Activated CD4-positive, alpha-beta memory T cell treated with anti-CD3 and anti-CD28 coated beads for 36 hours (primary cell): ENCODE data around the gene CDH5. TPM values are rescaled to one million over a fixed set of nuclear protein-coding genes. Genes with fewer than 3 reads are reported as not detected.

Experiments
- CTCF ChIA-PET: fragments of 350-600 bp; sonication (Branson Sonifier 250); formaldehyde crosslinking; loops from one replicate; lab custom pipeline; 2021; ENCODE audit warnings: antibody characterized with exemption, inconsistent platforms; lab: Charles Lee
- POLR2A ChIA-PET: fragments of 350-600 bp; sonication (Branson Sonifier 250); formaldehyde crosslinking; loops from one replicate; lab custom pipeline; 2021; ENCODE audit warnings: antibody characterized with exemption; lab: Charles Lee
- DNase-seq: peaks from one replicate; pipeline ENCODE4 v3.0.0-alpha.2; 2020
- H3K27ac Mint-ChIP-seq: one replicate; pipeline ENCODE4 v1.8.0; 2021; ENCODE audit warnings: mixed read lengths
- H3K27me3 Mint-ChIP-seq: one replicate; pipeline ENCODE4 v1.8.0; 2021; ENCODE audit warnings: mixed read lengths
- H3K36me3 Mint-ChIP-seq: one replicate; pipeline ENCODE4 v1.8.0; 2021; ENCODE audit warnings: mixed read lengths
- H3K4me1 Mint-ChIP-seq: one replicate; pipeline ENCODE4 v1.8.0; 2021; ENCODE audit warnings: low read depth, mixed read lengths
- H3K4me3 Mint-ChIP-seq: one replicate; pipeline ENCODE4 v1.8.0; 2021; ENCODE audit warnings: mild to moderate bottlenecking, mixed read lengths
- H3K9me3 Mint-ChIP-seq: one replicate; pipeline ENCODE4 v1.8.0; 2021; ENCODE audit warnings: mixed read lengths
- intact Hi-C: fragments of 100-400 bp; cut with micrococcal nuclease; formaldehyde crosslinking; loops from one replicate; pipeline ENCODE4 v1.15.1; 2023
- total RNA-seq, 2 experiments: library from RNA; stranded (reverse); gene quantifications; one replicate each; pipeline ENCODE4 v1.2.3, GENCODE V29; 2021

Gene CDH5
- total RNA-seq, 2 experiments from 2014 or later = not detected

DNA sequence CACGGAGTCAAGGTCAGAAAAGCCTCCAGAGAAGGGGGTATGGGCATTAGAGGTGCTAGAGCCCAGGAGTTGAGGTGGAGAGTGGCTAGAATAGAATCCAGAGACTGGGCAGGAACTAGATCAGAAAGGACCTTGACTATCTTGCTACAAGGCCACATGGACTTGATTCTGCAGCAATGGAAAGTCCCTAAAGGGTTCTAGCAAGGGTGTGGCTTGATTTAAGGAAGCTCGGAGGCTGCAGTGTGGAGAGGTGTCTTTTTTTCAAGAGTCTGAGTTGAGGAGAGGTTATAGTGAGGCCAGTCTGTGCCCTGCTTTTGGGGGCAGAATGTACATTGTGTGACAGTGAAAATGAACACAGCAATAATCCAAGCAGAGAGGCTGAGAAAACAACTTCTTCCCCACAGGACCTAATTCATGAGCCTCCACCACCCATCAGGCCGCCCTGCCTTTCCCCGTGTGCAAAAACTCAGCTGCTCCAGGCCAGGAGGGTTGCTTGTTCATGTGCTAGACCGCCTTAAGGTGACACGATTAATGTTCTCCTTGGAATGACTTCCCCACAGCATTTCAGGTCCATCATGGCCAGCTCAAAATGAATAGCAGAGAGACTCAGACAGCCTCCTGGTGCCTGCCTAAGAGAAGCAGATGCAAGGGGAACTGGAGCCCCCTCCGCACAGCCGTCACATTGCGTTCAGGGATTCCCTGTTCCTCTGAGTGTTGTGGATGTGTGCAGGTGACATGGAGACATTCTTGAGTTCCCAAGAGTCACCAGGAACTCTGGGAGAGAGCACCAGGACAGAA is 51.9 kb downstream of the CDH5 start:
- Mint-ChIP-seq H3K27me3 (no peaks in the 10 kb centered on the region), H3K36me3 (no peaks in the 10 kb centered on the region), H3K27ac (no peak overlapping the region), H3K9me3 (no peaks in the 10 kb centered on the region), H3K4me1 (peaks cover 9% of the 10 kb centered on the region), H3K4me3 (no peak overlapping the region)
- no peak for DNase-seq
- POLR2A ChIA-PET = no interaction called here
- CTCF ChIA-PET = interaction anchor here (1.4 kb wide), 1 partner anchor 12 kb away, joined by 7 read pairs; no protein-coding TSS in a partner anchor
- intact Hi-C loops = no loop called here

DNA sequence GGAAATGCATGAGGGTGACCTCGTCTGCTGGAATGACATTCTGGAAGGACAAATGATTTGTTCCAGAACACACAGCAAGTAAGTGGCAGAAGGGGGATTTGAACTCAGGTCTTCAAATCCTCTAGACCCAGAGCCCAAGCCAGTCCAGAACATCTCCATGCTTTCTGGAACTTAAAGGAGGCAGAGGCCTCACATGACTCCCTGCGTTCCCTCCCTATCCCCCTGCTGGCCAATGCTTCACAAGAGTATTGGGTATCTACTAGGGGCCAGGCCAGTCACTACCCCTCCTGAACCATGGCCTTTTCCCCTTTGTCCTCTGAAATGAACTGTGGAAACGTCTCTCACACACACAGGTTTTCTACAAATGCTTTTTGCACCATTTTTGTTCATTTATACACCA is 53.0 kb downstream of the CDH5 start:
- Mint-ChIP-seq H3K27ac (no peak overlapping the region), H3K9me3 (no peaks in the 10 kb centered on the region), H3K27me3 (no peaks in the 10 kb centered on the region), H3K36me3 (no peaks in the 10 kb centered on the region), H3K4me1 (peaks cover 9% of the 10 kb centered on the region), H3K4me3 (no peak overlapping the region)
- no peak for DNase-seq
- intact Hi-C loops = no loop called here
- POLR2A ChIA-PET = no interaction called here
- CTCF ChIA-PET = no interaction called here

DNA sequence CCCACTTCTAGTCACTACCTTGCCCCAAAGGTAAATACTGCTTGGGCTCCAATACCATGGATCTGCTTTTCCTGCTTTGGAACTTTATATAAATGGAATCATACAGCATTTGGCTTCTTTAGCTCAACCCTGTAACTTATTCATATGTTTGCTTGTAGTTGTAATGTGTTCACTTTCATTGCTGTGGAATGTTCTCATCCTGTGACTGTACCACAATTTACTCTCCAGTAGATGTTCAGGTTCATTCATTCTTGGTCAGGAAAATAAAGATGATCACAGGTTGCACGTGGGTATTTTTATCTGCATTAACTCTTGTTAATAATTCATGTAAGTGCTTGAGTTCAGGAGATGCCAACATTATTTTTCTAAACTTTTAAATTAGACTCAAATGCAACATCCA is 53.9 kb downstream of the CDH5 start:
- POLR2A ChIA-PET = no interaction called here
- no peak for DNase-seq
- no peak overlapping the region for H3K4me3 Mint-ChIP-seq
- H3K36me3 Mint-ChIP-seq = no peaks in the 10 kb centered on the region
- H3K9me3 Mint-ChIP-seq = no peaks in the 10 kb centered on the region
- H3K27me3 Mint-ChIP-seq = peaks cover 4% of the 10 kb centered on the region
- CTCF ChIA-PET = interaction anchor here (0.6 to 1.1 kb wide), 3 partner anchors 13 to 119 kb away, joined by 3 to 4 read pairs (median 4); no protein-coding TSS in a partner anchor
- peaks cover 9% of the 10 kb centered on the region for H3K4me1 Mint-ChIP-seq
- no peak overlapping the region for H3K27ac Mint-ChIP-seq
- intact Hi-C loops = no loop called here

DNA sequence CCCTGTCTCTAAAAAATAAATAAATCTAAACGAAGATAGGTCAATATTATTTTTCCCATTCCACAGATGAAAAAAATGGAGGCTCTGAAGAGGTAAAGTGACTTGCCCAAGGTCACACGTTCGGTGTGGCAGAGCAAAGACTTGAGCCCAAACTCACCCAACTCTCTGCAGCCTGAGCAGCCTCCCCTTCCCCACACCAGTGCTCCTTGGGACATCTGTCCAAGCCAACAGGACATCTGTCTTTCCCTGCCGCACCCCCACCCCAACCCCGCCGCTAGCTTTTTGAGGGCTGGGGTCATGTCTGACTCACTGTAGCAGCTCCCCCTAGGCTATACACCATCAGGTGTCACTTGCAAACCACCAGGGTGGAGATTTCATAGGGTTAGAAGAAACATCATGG is 55.4 kb downstream of the CDH5 start:
- no peak overlapping the region for H3K4me3 Mint-ChIP-seq
- ChIA-PET POLR2A (no interaction called here), CTCF (no interaction called here)
- no peaks in the 10 kb centered on the region for H3K9me3 Mint-ChIP-seq
- intact Hi-C loops = no loop called here
- no peak overlapping the region for H3K27ac Mint-ChIP-seq
- peaks cover 12% of the 10 kb centered on the region for H3K27me3 Mint-ChIP-seq
- H3K4me1 Mint-ChIP-seq = peaks cover 12% of the 10 kb centered on the region
- no peaks in the 10 kb centered on the region for H3K36me3 Mint-ChIP-seq
- no peak for DNase-seq

DNA sequence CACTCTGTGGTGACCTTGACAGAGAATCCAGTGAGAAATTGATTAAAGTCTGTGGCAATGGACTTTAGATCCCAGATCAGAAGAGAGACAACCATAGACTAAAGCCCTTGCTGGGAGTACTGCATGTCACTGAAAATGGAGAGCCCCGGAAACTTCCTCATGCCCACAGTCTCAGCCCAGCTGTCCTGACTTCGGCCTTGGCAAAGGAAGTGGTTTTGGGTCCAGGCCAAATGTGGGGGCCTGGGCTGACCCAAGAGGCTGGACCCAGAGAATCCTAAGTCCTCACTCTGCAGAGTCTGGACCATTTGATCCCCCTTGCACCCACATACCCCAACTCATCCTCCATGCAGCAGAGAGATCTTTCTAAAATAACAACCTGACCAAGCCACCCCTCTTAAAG is 55.9 kb downstream of the CDH5 start:
- H3K4me1 Mint-ChIP-seq = peaks cover 12% of the 10 kb centered on the region
- no peak overlapping the region for H3K27ac Mint-ChIP-seq
- H3K9me3 Mint-ChIP-seq = no peaks in the 10 kb centered on the region
- no peak for DNase-seq
- ChIA-PET CTCF (no interaction called here), POLR2A (no interaction called here)
- intact Hi-C loops = no loop called here
- no peak overlapping the region for H3K4me3 Mint-ChIP-seq
- peaks cover 12% of the 10 kb centered on the region for H3K27me3 Mint-ChIP-seq
- no peaks in the 10 kb centered on the region for H3K36me3 Mint-ChIP-seq

DNA sequence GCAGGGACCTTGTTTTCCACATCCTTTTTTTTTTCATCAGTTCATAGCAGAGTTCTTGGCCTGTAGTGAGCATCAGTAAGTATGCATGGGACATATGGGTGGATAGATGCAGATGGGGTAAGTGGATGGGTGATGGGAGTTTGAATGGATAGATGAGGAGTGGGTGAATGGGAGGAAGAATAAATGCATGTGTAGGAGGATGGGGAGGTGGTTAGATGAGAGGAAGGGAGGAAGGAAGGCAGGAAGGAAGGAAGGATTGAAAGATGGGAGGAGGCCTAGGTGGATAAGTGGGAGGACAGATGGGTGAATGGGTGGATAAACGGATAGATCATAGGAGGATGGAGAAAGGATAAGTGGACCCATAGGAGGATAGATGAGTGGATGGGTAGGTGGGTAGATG is 56.7 kb downstream of the CDH5 start:
- POLR2A ChIA-PET = no interaction called here
- intact Hi-C loops = no loop called here
- Mint-ChIP-seq H3K27me3 (peaks cover 17% of the 10 kb centered on the region), H3K27ac (no peak overlapping the region), H3K36me3 (no peaks in the 10 kb centered on the region), H3K4me1 (peaks cover 9% of the 10 kb centered on the region), H3K9me3 (no peaks in the 10 kb centered on the region), H3K4me3 (no peak overlapping the region)
- CTCF ChIA-PET = no interaction called here
- no peak for DNase-seq

DNA sequence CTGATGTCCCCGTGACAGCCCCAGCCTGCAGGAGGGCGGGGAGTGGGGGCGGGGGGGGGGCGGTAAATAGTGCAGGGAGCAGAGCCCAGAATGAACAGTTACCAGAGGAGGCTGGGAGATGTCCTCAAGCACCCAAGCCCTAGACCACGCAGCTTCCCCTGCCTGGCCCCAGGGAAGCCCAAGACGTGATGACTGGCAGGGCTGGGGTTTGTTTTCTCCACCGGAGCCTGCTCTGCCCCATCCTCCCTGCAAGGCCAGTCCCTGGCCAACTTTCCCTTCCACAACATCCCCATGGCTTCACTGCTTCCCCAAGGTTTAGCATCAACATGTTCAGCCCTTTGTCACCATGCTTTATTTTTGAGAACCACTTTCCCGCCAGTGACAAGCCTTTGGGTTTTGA is 59.2 kb downstream of the CDH5 start:
- Mint-ChIP-seq H3K9me3 (no peaks in the 10 kb centered on the region), H3K27ac (no peak overlapping the region), H3K4me1 (peaks cover 3% of the 10 kb centered on the region), H3K4me3 (no peak overlapping the region), H3K27me3 (peaks cover 41% of the 10 kb centered on the region), H3K36me3 (no peaks in the 10 kb centered on the region)
- intact Hi-C loops = no loop called here
- DNase-seq = no peak
- ChIA-PET POLR2A (no interaction called here), CTCF (no interaction called here)

DNA sequence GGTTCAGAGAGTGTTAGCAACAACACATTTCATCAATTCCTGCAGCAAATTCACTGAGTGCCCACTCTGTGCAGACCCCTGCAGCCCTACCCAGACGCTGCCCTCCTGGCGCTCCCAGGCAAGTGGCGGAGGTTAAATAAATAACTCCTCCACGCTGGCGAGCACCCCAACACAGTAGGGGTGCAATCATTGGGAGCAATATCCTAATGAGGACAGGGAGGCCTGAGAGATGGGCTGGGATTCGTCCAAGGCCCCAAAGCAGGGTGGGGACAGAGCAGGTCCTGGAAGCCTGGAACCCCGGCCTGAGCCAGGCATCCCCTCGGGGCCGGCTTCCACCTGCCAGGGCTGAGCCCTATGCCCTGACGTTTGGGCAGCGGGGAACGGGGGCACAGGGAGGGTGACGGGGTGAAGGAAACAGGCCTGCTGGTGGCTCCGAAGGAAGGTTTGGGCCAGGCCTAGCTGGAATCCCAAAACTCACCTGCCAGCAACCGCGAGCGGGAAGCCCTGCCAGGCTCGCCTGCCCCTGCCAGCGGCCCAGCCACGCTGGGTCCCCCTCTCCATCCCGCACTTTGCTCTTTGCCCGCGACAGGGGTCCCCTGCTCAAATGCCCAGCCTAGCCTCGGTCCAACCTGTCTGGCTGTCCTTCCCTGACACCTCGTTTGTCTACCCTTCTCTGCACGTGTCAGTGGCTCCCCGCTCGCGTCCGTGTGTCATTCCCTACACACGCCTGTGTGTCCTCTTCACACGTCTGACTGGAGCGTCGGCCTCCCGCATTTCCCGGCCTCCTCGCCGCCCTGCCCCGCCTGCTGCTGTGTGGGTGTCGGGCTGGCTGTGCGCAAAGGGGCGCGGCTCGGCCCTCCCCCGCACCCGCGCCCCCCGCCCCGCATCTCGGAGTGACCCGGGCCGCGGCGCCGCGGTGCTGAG is 59.9 kb downstream of the CDH5 start:
- intact Hi-C loops = no loop called here
- Mint-ChIP-seq H3K9me3 (no peaks in the 10 kb centered on the region), H3K27ac (no peak overlapping the region), H3K27me3 (peaks cover 41% of the 10 kb centered on the region), H3K4me3 (no peak overlapping the region), H3K4me1 (peaks cover 3% of the 10 kb centered on the region), H3K36me3 (no peaks in the 10 kb centered on the region)
- ChIA-PET POLR2A (no interaction called here), CTCF (no interaction called here)
- DNase-seq = no peak

DNA sequence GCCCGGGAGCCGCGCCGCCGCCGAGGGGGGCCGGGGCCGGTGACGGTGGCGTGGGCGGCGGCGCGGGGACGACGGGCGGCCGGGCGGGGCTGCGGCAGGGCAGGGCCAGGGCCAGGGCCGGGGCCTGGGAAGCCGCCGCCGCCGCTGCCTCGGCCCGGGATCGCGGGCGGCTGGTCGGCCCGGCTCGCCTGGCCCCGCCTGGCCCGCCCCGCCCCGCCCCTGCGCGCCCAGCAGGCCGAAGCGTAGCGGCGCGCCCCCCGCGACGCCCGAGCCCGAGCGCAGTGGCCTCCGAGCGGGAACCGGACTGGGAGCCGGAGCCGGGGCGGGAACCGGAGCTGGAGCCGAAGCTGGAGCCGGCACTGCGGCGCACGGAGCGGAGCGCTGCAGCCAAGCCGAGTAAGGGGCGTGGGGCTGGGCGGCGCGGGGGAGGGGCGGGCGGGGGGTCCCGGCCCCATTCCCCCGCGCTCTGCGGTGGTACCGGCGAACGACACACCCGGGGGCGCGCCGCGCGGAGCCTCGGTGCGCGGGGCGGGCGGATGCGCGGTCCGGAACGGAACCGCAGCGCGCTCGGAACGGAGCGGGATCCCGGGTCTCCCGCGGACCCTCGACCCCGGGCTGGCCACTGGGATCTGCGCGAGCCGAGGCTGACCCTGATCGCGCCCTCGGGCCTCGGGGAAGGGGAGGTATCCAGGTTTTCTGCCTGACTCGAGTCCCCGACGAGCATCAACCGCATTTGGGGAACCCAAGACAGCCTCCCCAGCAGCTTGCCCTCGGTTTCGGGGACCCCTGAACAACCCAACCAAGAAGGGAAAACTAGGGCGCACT is 60.8 kb downstream of the CDH5 start, which contains the start of gene BEAN1:
TSS of gene BEAN1 (plus strand) at position 260 of the 825 bp plus-strand sequence. CDS start 10,382 bp downstream, outside the sequence.
- H3K4me3 Mint-ChIP-seq = peak within 1 kb of the TSS; percentile 27
- peaks cover 3% of the 10 kb centered on the region for H3K4me1 Mint-ChIP-seq
- intact Hi-C loops = no loop called here
- DNase-seq = no peak
- H3K27ac Mint-ChIP-seq = no peak within 1 kb of the TSS
- ChIA-PET POLR2A (no interaction called here), CTCF (interaction anchor here (0.7 to 1.2 kb wide), 2 partner anchors 20 to 56 kb away, joined by 3 read pairs; no protein-coding TSS in a partner anchor)
- no peaks in the 10 kb centered on the region for H3K36me3 Mint-ChIP-seq
- H3K9me3 Mint-ChIP-seq = no peaks in the 10 kb centered on the region
- peaks cover 43% of the 10 kb centered on the region for H3K27me3 Mint-ChIP-seq

DNA sequence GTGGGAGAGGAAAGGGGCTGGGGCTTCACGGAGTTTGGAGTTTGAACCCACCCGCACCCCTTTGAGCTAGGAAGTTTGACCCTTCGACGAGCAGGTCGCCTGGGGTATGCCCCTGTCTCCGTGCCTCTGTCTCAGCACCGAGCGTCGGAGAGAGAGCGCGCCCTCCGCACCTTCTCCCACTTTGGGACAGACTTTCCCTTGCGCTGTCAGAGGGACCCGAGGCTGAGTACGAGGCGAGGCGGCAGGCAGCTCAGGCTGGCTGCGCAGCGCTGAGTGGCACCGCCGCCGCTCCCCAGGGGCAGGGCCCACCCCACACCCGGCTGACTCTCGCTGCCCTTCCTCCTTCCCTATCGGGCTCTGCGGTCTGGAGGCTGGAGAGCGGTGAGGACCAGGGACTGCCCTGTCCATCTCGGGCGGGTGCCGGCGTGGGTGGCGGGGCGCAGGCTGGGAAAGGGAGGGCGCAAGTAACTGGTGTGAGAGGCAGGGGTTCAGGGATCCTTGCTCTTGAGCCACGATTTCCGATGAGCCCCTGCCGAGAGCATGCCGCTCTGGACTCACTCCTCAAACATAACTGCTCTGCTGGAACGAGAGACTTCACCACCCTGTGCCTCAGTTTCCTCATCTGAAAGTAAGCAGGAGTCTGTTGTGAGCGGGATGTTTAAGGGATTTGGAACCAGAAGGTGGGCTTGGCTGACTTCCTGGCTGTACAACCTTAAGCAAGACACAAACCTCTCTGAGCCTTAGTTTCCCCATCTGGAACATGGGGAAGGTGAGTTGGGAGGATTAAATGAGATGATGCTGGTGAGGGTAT is 61.6 kb downstream of the CDH5 start:
- Mint-ChIP-seq H3K36me3 (no peaks in the 10 kb centered on the region), H3K9me3 (no peaks in the 10 kb centered on the region), H3K27ac (no peak overlapping the region), H3K4me3 (peak overlapping the region; percentile 27), H3K4me1 (peaks cover 3% of the 10 kb centered on the region), H3K27me3 (peaks cover 50% of the 10 kb centered on the region)
- ChIA-PET CTCF (interaction anchor here (0.7 to 1.2 kb wide), 3 partner anchors 16 to 55 kb away, joined by 3 read pairs; no protein-coding TSS in a partner anchor), POLR2A (no interaction called here)
- no peak for DNase-seq
- intact Hi-C loops = no loop called here

DNA sequence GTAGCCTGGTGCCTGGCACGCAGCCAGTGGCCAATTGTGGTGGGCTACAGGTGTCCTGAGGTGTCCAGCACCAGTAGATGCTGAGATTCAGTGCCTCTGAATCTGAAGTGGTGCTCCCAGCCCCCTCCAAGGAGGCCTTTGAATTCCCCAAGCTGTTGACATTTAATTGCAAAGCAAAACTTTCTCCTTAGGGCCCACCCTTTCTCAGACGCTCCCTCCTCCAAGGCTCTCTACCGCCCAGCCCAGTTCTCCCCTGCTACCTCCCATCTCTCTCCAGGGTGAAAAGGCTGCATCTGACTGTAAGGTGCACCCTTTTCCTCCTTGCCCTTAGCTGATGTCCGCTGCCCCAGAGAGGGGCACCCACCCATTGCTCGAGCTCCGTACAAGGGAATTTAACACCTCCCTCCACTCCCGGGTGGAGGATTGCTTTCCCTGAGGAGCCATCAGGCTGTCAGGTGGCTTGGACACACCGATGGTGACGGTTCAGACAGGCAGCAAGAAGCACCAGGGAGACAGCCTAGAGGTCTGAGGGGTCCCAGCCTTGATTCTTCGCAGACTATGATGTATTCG is 62.3 kb downstream of the CDH5 start:
- CTCF ChIA-PET = interaction anchor here (1.1 to 1.2 kb wide), 2 partner anchors 16 to 54 kb away, joined by 3 read pairs; no protein-coding TSS in a partner anchor
- DNase-seq = no peak
- Mint-ChIP-seq H3K9me3 (no peaks in the 10 kb centered on the region), H3K4me1 (peaks cover 3% of the 10 kb centered on the region), H3K4me3 (no peak overlapping the region), H3K27me3 (peaks cover 50% of the 10 kb centered on the region), H3K36me3 (no peaks in the 10 kb centered on the region), H3K27ac (no peak overlapping the region)
- POLR2A ChIA-PET = no interaction called here
- intact Hi-C loops = no loop called here
